GM18526 (cell line): ENCODE results near the gene CD300LB.

Source experiments
- POLR2A ChIP-seq: IDR thresholded peaks from 3 replicates; pipeline ENCODE4 v1.6.1; 2011; ENCODE audit not compliant: insufficient read length; ENCODE audit errors: extremely low read depth

CD300LB gene

GRCh38 chr17:74485841-74486240, 45.4 kb downstream of the CD300LB start:
- TF ChIP-seq POLR2A = no peak

DNA sequence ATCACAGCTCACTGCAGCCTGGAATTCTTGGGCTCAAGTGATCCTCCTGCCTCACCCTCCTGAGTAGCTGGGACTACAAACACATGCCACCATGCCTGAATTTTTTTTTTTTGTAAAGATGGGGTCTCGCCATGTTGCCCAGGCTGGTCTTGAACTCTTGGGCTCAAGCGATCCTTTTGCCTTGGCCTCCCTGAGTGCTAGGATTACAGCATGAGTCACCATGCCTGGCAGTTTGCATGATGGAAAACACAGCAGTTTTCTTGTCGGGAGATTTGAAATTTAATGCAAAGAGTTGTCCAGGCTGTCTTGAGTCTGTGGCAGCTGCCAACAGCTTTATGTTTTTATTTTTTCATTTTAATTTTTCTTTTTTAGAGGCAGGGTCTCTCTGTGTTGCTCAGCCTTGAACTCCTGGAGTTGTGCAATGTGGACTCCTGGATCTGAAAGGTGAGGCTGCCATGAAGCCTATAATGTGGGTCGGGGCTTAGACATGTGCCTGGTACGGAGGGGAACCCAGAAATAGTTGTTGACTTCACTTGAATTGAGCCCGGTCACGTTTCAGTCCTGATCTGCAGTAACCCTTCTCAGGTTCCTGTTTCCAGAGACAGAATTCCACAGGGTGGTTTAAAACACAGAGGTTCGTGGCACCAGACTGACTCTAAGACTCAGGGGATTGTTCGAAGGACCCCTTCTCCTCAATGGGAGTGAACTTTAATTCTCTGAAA, 46.1 kb downstream of the CD300LB start:
- TF ChIP-seq POLR2A = no peak

- no peak for TF ChIP-seq POLR2A
These were observed 47.2 kb downstream of the CD300LB start for GRCh38 chr17:74484066-74484465.

GRCh38 chr17:74481621-74482020, 49.7 kb downstream of the CD300LB start:
- TF ChIP-seq POLR2A = no peak

GRCh38 chr17:74480290-74480689, 51.0 kb downstream of the CD300LB start:
- no peak for TF ChIP-seq POLR2A

GRCh38 chr17:74478420-74479100, 52.7 kb downstream of the CD300LB start:
- TF ChIP-seq POLR2A = no peak

DNA sequence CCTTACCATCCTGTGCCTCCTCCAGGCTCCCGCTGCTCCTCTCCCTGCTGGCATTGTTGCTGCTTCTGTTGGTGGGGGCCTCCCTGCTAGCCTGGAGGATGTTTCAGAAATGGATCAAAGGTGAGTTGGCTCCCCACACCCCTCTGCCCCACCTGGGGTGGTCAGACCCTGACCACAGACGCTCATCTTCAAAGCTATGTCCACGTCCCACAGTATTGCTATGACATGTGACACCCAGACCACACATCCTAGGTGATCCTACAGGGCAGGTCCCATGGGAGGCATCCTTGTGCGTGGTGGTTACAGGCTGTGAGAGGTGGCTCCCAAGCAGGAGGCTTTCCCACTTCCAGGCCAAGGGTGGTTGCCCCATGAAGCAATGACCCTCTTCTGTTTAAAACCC, 53.9 kb downstream of the CD300LB start:
- no peak for TF ChIP-seq POLR2A

GRCh38 chr17:74475189-74475588, 56.1 kb downstream of the CD300LB start:
- TF ChIP-seq POLR2A = no peak

DNA sequence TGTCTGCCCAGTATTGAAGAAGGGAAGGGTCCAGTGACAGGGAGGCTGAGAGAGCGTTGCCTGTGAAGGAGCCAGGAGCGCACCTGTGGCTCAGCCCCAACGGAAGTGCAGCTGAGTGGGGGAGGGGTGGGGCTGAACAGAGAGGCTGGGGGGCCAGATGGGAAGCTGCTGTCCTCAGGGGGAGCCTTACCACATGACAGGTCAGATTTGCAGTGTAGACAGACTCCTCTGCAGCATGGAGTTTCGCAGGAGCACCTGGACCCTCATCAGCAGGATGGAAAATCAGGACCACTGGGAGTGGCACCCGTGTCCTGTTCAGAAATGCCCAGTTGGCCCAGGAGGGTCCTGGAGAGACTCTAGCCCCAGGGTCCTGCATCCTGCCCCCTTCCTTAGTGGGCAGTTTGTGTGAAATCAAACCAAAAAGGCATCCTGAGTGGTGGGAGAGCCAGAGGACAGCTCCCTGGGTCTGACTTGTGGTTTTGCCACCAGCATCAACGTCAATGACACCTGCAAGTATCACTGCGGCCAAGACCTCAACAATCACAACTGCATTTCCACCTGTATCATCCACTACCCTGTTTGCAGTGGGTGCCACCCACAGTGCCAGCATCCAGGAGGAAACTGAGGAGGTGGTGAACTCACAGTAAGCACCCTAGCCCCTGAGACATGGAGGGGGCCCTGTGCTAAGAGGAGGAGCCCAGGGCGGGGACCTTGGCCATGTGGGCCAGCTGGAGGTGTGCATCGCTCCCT, 57.1 kb downstream of the CD300LB start:
- TF ChIP-seq POLR2A = no peak

DNA sequence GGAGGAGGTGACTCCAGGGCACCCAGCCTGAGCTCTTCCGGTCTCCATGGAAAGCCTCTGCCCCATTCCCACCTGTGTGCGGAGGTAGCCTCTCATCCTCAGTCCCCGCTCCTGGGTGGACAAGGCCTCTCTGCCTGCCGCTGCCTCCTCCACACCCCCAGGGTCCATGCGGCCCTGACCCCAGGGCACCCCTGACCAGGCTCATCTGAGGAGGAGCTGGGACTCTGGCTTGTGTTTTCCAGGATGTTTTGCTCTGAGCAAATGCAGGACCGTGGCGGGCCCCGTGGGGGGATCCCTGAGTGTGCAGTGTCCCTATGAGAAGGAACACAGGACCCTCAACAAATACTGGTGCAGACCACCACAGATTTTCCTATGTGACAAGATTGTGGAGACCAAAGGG, 58.0 kb downstream of the CD300LB start:
- TF ChIP-seq POLR2A = no peak

DNA sequence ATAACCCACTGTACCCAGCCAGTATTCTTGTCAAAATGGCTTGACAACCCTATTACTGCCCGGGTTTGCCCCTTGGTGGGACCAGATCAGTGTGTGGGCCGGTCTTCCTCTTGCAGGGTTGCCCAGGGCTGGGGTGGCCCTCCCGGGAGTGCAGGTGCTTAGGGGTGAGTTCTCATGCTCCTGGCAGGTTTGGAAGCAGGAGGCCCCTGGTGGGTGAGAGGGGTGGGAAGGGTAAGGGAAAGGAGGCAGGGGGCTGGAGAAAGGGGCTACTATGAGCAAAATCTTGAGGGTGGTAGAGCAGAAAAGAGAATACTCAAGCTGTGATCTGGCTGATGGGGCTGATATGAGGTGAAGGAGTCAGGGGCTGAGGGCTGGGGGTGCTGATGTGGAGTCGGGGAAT, 58.4 kb downstream of the CD300LB start:
- no peak for TF ChIP-seq POLR2A

GRCh38 chr17:74471341-74471740, 59.9 kb downstream of the CD300LB start:
- no peak for TF ChIP-seq POLR2A
